Left lung (tissue), 10 donors: ENCODE measurements around the gene SNX5. TPM values are rescaled to one million over a fixed set of nuclear protein-coding genes. Genes with fewer than 3 reads are reported as not detected.

ENCODE experiments used
- ATAC-seq: fragments of 200-7000 bp; cut with Tn5 transposase; one replicate; pipeline ENCODE4 v1.9.1; 2020; ENCODE audit warnings: moderate library complexity
- DNase-seq, 4 donors: peaks; one replicate each; pipeline ENCODE4 v3.0.0-alpha.2; 2013 to 2020
- H3K27ac ChIP-seq, 2 donors: fragments of 200-600 bp; sonication (generic) in 1 of 2; one replicate each; pipeline versions ENCODE4 v1.5.0 to v1.8.0; 2020 to 2021
- H3K27me3 ChIP-seq, 2 donors: fragments of 200-600 bp; sonication (generic) in 1 of 2; one replicate each; pipeline versions ENCODE4 v1.5.0 to v1.8.0; 2020 to 2021
- H3K36me3 ChIP-seq, 2 donors: fragments of 200-600 bp; sonication (generic) in 1 of 2; one replicate each; pipeline versions ENCODE4 v1.5.0 to v1.8.0; 2020 to 2021
- H3K4me1 ChIP-seq, 2 donors: fragments of 200-600 bp; one replicate each; pipeline ENCODE4 v1.8.0; 2021
- H3K4me3 ChIP-seq, 2 donors: fragments of 200-600 bp; sonication (generic) in 1 of 2; one replicate each; pipeline versions ENCODE4 v1.5.0 to v1.8.0; 2020 to 2021; ENCODE audit warnings: mild to moderate bottlenecking in 1 of 2
- H3K9me3 ChIP-seq, 2 donors: fragments of 200-600 bp; sonication (generic) in 1 of 2; one replicate each; pipeline versions ENCODE4 v1.5.0 to v1.8.0; 2020 to 2021
- CTCF ChIP-seq, 2 donors: fragments of 200-600 bp; sonication (generic) in 1 of 2; IDR thresholded peaks; one replicate each; pipeline versions ENCODE4 v1.5.0 to v1.8.0; 2021; ENCODE audit warnings: antibody characterized with exemption in 2 of 2
- intact Hi-C, 2 donors: fragments of 100-400 bp; cut with DNase I; formaldehyde crosslinking; loops; one replicate each; pipeline versions ENCODE4 v1.11.2 to v1.14.2; 2022
- polyA plus RNA-seq, 6 donors: library from polyadenylated mRNA; unstranded; fragments of 120-200 nt; gene quantifications; one replicate each; pipeline ENCODE4 v1.2.1, GENCODE V29; 2013; ENCODE audit not compliant: insufficient read length in 6 of 6
- total RNA-seq, 2 donors: library from RNA; stranded (reverse); fragmentation: NEBNext Ultra II Directional; extraction: Animal tissue kit (Norgen Biotek cat#: 25700); gene quantifications; one replicate each; pipeline ENCODE4 v1.2.1, GENCODE V29; 2021
- donor health status: DM: no; HTN: yes; CAD: no.
- donor health status: DM: no; HTN: no; CAD: no.

Gene SNX5
- total and polyA plus RNA-seq, 8 donors = 82.0 to 312 (median 247) TPM

GRCh38 chr20:17925141-17925939, 43.3 kb downstream of the SNX5 start:
- Histone ChIP-seq H3K27ac (no peak overlapping the region), H3K9me3 (no peaks in the 10 kb centered on the region), H3K36me3 (no peaks in the 10 kb centered on the region), H3K4me1 (no peaks in the 10 kb centered on the region), H3K27me3 (no peaks in the 10 kb centered on the region), H3K4me3 (no peak overlapping the region)
- peak in 1 of 4 donors; percentile 59 for DNase-seq
- no peak for TF ChIP-seq CTCF (IDR thresholded peaks at IDR 0.05)
- intact Hi-C loops = no loop called here
- ATAC-seq = no peak

GRCh38 chr20:17921774-17922173, 46.8 kb downstream of the SNX5 start:
- intact Hi-C loops = no loop called here
- Histone ChIP-seq H3K9me3 (no peaks in the 10 kb centered on the region), H3K27me3 (no peaks in the 10 kb centered on the region), H3K36me3 (no peaks in the 10 kb centered on the region), H3K4me3 (no peak overlapping the region), H3K4me1 (no peaks in the 10 kb centered on the region), H3K27ac (no peak overlapping the region)
- no peak for TF ChIP-seq CTCF (IDR thresholded peaks at IDR 0.05)
- ATAC-seq (no peak), DNase-seq (no peak)

GRCh38 chr20:17919149-17919548, 49.4 kb downstream of the SNX5 start:
- Histone ChIP-seq H3K27ac (no peak overlapping the region), H3K36me3 (no peaks in the 10 kb centered on the region), H3K4me3 (no peak overlapping the region), H3K9me3 (no peaks in the 10 kb centered on the region), H3K27me3 (no peaks in the 10 kb centered on the region), H3K4me1 (no peaks in the 10 kb centered on the region)
- ATAC-seq (no peak), DNase-seq (no peak)
- intact Hi-C loops = no loop called here
- no peak for TF ChIP-seq CTCF (IDR thresholded peaks at IDR 0.05)

GRCh38 chr20:17917832-17918618, 50.6 kb downstream of the SNX5 start:
- Histone ChIP-seq H3K4me1 (no peaks in the 10 kb centered on the region), H3K27me3 (no peaks in the 10 kb centered on the region), H3K36me3 (no peaks in the 10 kb centered on the region), H3K9me3 (no peaks in the 10 kb centered on the region), H3K4me3 (no peak overlapping the region), H3K27ac (no peak overlapping the region)
- TF ChIP-seq CTCF (IDR thresholded peaks at IDR 0.05) = no peak
- ATAC-seq (no peak), DNase-seq (no peak)
- intact Hi-C loops = no loop called here

GRCh38 chr20:17916433-17916891, 52.1 kb downstream of the SNX5 start:
- Histone ChIP-seq H3K4me3 (no peak overlapping the region), H3K27ac (no peak overlapping the region), H3K27me3 (no peaks in the 10 kb centered on the region), H3K36me3 (no peaks in the 10 kb centered on the region), H3K9me3 (no peaks in the 10 kb centered on the region), H3K4me1 (no peaks in the 10 kb centered on the region)
- no peak for ATAC-seq
- no peak for DNase-seq
- intact Hi-C loops = no loop called here
- TF ChIP-seq CTCF (IDR thresholded peaks at IDR 0.05) = no peak
